Caki2 (cell line): Measurements from ENCODE around the gene ZSWIM5. TPM values are rescaled to one million over a fixed set of nuclear protein-coding genes. Genes with fewer than 3 reads are reported as not detected.
"Not testable (repeated sequence)": the region's sequence is repeated elsewhere in the genome, so short reads cannot be mapped to it uniquely, and the experiment has no call there.

Experiments used
- DNase-seq: peaks from one replicate; pipeline ENCODE4 v3.0.0-alpha.2; 2015; ENCODE audit warnings: low read depth
- in situ Hi-C: cut with HindIII; loops from 2 replicates; pipeline ENCODE4 v1.10.0; 2016; ENCODE audit warnings: low sequenced_read_pairs, low pct_unique_long_range_greater_than_20kb, mixed read lengths
- total RNA-seq: library from RNA; depleted of rRNA; stranded (reverse); fragments of >200 nt; shearing (Covaris generic); gene quantifications from 2 replicates; pipeline ENCODE4 v1.2.3, GENCODE V29; 2014; ENCODE audit warnings: low replicate concordance

ZSWIM5 gene
- total RNA-seq, 1 experiment from 2014 or later, result 1.6 TPM

- DNase-seq, in situ Hi-C loops: not testable (repeated sequence)
Observed at GRCh38 chr1:45162041-45163035, 44.1 kb downstream of the ZSWIM5 start.

GRCh38 chr1:45155957-45156356 lies 50.4 kb downstream of the ZSWIM5 start:
- in situ Hi-C loops, result no loop called here

DNA sequence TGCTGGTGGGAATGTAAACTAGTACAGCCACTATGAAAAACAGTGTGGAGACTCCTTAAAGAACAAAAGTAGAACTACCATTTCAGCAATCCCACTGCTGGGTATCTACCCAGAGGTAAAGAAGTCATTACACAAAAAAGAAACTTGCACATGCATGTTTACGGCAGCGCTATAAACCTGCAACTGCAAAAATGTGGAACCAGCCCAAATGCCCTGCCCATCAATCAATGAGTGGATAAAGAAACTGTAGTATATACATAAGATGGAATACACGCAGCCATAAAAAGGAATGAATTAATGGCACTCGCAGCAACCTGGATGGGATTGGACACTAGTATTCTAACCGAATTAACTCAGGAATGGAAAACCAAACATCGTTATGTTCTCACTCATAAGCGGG lies 51.0 kb downstream of the ZSWIM5 start:
- no peak for DNase-seq
- in situ Hi-C loops, result no loop called here

More at GRCh38 chr1:45155957-45156356, 50.4 kb downstream of the ZSWIM5 start:
- DNase-seq, result no peak

DNA sequence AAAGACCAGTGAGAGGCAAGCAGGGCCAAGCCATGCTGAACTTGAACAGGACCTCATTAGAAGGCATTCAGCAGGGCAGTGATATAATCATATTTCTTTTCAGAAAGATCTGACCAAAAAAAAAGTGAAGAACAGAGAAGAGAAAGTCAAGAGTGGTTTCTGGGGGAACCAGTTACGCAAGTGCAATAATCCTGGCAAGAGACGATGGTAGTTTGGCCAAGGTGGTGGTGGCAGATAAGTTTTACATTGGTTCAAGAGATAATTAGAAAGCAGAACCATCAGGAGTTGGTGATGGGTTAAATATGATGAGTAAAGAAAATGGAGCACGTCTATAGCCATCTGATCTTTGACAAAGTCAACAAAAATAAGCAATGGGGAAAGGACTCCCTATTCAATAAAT lies 54.3 kb downstream of the ZSWIM5 start:
- in situ Hi-C loops, result no loop called here
- DNase-seq, result no peak

- no peak for DNase-seq
- in situ Hi-C loops, result no loop called here
Observed at GRCh38 chr1:45148209-45148825, 58.1 kb downstream of the ZSWIM5 start.

DNA sequence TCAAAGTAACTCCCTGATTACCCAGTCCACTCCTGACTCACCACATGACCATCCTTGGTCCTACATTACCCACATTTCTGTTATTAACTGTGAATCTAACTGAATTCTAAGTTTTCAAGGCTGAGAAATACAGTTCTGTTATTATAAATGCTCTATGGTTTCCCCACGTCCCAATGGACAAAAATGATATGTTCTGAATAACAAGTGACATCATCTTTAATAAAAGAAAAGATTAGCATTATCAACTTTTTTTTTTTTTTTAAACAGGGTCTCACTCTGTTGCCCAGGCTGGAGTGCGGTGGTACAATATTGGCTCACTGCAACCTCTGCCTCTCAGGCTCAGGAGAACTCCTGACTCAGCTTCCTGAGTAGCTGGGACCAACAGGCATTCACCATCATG lies 59.6 kb downstream of the ZSWIM5 start:
- no peak for DNase-seq
- in situ Hi-C loops, result no loop called here

DNA sequence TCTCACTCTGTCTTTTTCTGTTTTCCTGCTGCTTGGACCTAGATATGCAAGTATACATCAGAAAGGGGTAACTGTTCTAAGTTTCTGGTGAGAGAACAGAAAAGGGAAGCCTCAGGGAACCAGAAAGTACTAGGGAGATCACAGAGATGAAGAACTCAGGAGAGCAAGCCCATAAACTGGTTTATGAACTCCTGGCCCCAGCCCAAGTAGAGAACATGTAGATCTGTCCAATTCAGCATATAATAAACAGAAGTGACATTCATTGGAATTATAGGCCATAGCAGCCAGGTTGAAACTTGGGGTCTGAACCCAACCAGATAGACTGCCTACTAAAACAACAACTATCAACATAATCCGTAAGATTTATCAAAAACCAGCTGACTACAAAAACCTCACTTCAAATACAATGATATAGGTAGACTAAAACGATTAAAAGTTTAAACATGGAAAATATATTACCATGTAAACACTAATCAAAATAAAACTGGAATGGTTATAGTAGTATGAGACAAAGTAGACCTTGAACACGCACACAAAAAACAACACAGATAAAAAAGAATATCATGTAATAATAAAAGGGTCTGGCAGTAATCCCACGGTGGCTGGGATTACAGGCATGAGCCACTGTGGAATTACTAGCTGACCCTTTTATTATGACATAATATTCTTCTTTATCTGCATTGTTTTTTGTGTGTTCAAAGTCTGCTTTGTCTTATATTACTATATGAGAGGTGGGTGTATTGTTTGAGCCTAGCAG lies 65.0 kb downstream of the ZSWIM5 start:
- no peak for DNase-seq
- in situ Hi-C loops, result no loop called here

DNA sequence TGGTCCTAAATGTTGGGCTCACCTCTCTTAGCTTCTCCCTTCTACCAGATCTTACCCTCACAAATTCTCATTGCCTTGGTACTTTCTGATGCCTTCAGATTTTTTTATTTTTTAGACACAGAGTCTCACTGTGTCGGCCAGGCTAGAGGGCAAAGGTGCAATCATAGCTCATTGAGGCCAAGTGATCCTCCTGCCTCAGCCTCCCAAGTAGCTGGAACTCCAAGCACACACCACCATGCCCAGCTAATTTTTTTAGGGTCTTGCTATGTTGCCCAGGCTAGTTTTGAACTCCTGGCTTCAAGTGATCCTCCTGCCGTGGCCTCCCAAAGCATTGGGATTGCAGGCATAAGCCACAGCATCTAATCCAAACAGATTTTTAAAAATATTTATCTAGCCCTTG lies 69.4 kb downstream of the ZSWIM5 start:
- DNase-seq, result no peak
- in situ Hi-C loops, result no loop called here

DNA sequence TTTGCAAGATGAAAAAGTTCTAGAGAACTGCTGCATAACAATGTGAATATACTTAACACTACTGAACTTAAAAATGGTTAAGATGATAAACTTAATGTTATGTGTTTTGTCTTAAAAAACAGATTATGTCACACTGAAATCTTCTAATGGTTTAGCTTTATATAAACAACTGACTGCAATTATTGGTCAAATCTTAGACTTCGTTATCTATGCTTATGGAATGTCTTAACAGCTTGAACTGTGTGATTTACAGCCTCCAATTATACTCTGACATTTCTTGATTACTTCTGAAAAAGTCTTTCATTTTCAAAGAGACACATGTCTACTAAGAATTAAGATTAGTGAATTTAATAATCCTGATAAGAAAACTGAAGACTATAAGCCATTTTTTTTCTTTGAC lies 71.1 kb downstream of the ZSWIM5 start:
- in situ Hi-C loops, result no loop called here
- no peak for DNase-seq

DNA sequence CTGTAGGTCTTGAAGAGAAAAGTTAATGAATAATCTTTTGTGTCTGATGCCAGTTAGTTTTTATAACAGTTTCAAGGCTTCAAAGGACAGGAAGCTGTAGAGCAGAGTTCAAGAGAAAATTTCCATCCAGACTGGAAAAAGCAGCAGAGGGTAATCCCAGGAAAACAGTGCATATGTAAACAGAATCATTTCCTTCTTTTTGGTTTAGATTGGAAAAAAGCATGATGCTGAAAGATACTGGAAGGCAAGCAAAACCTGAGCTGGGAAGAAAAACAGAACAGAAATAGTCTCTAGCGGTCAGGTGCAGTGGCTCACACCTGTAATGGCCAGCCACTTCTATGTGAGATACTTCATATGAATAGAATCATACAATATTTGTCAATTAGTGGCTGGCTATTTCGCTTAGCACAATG lies 71.9 kb downstream of the ZSWIM5 start:
- DNase-seq, result peak; percentile 42
- in situ Hi-C loops, result no loop called here

GRCh38 chr1:45132719-45133118 lies 73.7 kb downstream of the ZSWIM5 start:
- DNase-seq, in situ Hi-C loops: not testable (repeated sequence)

- in situ Hi-C loops, result no loop called here
- no peak for DNase-seq
Observed at GRCh38 chr1:45123358-45123757, 83.0 kb downstream of the ZSWIM5 start.

GRCh38 chr1:45122724-45123123 lies 83.7 kb downstream of the ZSWIM5 start:
- no peak for DNase-seq
- in situ Hi-C loops, result no loop called here

GRCh38 chr1:45117766-45118165 lies 88.6 kb downstream of the ZSWIM5 start:
- in situ Hi-C loops, result no loop called here
- no peak for DNase-seq

GRCh38 chr1:45116820-45117219 lies 89.6 kb downstream of the ZSWIM5 start:
- no peak for DNase-seq
- in situ Hi-C loops, result no loop called here

- in situ Hi-C loops, result no loop called here
- DNase-seq, result no peak
Observed at GRCh38 chr1:45116340-45116739, 90.1 kb downstream of the ZSWIM5 start.

GRCh38 chr1:45115198-45115597 lies 91.2 kb downstream of the ZSWIM5 start:
- DNase-seq, in situ Hi-C loops: not testable (repeated sequence)

DNA sequence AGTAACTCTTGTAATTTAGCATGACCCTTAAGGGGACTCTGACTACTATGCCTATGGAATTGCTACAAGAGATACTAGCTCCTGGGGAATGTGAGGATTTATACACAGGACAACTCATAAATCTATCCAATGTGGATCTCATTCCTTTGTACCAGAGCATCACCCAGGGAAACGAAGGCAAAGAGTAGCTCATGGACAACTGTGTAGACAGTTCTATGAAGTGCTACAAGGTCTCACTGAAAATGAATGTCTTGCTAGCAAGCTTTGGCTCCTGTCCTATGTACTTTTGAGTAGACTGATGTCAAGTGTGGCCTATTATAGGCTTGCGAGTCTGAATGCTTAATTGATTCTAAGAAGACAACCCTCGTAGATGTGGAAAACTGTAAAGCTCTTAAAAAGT lies 93.7 kb downstream of the ZSWIM5 start:
- DNase-seq, result no peak
- in situ Hi-C loops, result no loop called here

DNA sequence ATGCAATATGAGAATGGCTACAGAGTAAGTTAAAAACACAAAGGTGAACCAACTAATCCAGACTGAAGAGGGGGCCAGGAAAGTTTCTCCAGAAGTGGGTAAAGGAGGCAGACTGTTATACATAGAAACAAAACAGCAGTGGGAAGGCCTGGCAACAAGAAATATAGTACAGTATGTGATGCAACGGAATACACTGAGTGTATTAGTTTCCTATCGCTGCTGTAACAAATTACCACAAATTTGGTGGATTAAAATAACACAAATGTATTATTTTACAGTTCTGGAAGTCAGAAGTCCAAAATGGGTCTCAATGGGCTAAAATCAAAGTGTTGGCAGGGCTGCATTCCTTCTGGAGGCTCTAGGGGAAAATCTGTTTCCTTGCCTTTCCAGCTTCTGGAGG lies 95.2 kb downstream of the ZSWIM5 start:
- no peak for DNase-seq
- in situ Hi-C loops, result no loop called here
